H9 (cell line): ENCODE data around the gene CHADL. TPM values are rescaled to one million over a fixed set of nuclear protein-coding genes. Genes with fewer than 3 reads are reported as not detected.

Source experiments
- DNase-seq: peaks from one replicate; pipeline ENCODE4 v3.0.0-alpha.2; 2017
- H2AFZ ChIP-seq: one replicate; pipeline ENCODE4 v1.6.1; 2013; ENCODE audit warnings: mild to moderate bottlenecking, low read length, control low read depth, moderate library complexity
- H2AK5ac ChIP-seq: 2 replicates; pipeline ENCODE4 v1.6.1; 2013; ENCODE audit warnings: low read length, control low read depth, mixed read lengths; ENCODE audit not compliant: insufficient read length
- H2BK120ac ChIP-seq: one replicate; pipeline ENCODE4 v1.6.1; 2013; ENCODE audit warnings: low read depth, mild to moderate bottlenecking, low read length, control low read depth, inconsistent platforms; ENCODE audit not compliant: poor library complexity, severe bottlenecking
- H2BK12ac ChIP-seq: 2 replicates; pipeline ENCODE4 v1.6.1; 2013; ENCODE audit warnings: low read length, control low read depth, mixed read lengths, low read depth; ENCODE audit not compliant: insufficient read length
- H2BK15ac ChIP-seq: 2 replicates; pipeline ENCODE4 v1.6.1; 2013; ENCODE audit warnings: low read depth, low read length, control low read depth
- H2BK20ac ChIP-seq: one replicate; pipeline ENCODE4 v1.6.1; 2013; ENCODE audit warnings: low read depth, mild to moderate bottlenecking, low read length, control low read depth, inconsistent platforms; ENCODE audit not compliant: poor library complexity, severe bottlenecking
- H2BK5ac ChIP-seq: 2 replicates; pipeline ENCODE4 v1.6.1; 2013; ENCODE audit warnings: low read length, control low read depth, mixed read lengths; ENCODE audit not compliant: insufficient read length
- H3K14ac ChIP-seq: 2 replicates; pipeline ENCODE4 v1.6.1; 2013; ENCODE audit warnings: low read length, control low read depth; ENCODE audit not compliant: insufficient read depth
- H3K18ac ChIP-seq: 2 replicates; pipeline ENCODE4 v1.6.1; 2013; ENCODE audit warnings: low read depth, mild to moderate bottlenecking, mixed read lengths, low read length, control low read depth; ENCODE audit not compliant: insufficient read length
- H3K23ac ChIP-seq: 2 replicates; pipeline ENCODE4 v1.6.1; 2013; ENCODE audit warnings: low read length, control low read depth, mixed read lengths, low read depth; ENCODE audit not compliant: insufficient read length
- H3K23me2 ChIP-seq: 2 replicates; pipeline ENCODE4 v1.6.1; 2013; ENCODE audit warnings: low read depth, mild to moderate bottlenecking, mixed read lengths, low read length, control low read depth; ENCODE audit not compliant: insufficient read length, poor library complexity, severe bottlenecking
- H3K27ac ChIP-seq: 2 replicates; pipeline ENCODE4 v1.5.1; 2013; ENCODE audit warnings: low read length, control low read depth, mixed read lengths, low read depth; ENCODE audit not compliant: insufficient read length
- H3K27me3 ChIP-seq: 2 replicates; pipeline ENCODE4 v1.6.1; 2013; ENCODE audit warnings: low read length, control low read depth, inconsistent platforms; ENCODE audit not compliant: insufficient read depth
- H3K4ac ChIP-seq: 2 replicates; pipeline ENCODE4 v1.6.1; 2013; ENCODE audit warnings: low read depth, mild to moderate bottlenecking, control low read depth, inconsistent platforms, low read length, moderate library complexity
- H3K4me1 ChIP-seq: 2 replicates; pipeline ENCODE4 v1.6.1; 2013; ENCODE audit warnings: low read length, control low read depth, inconsistent platforms; ENCODE audit not compliant: insufficient read depth
- H3K4me2 ChIP-seq: 2 replicates; pipeline ENCODE4 v1.6.1; 2013; ENCODE audit warnings: low read length, control low read depth, mixed read lengths; ENCODE audit not compliant: insufficient read length, insufficient read depth
- H3K56ac ChIP-seq: 2 replicates; pipeline ENCODE4 v1.6.1; 2013; ENCODE audit warnings: low read depth, mild to moderate bottlenecking, mixed read lengths, low read length, control low read depth; ENCODE audit not compliant: insufficient read length
- H3K79me1 ChIP-seq: 2 replicates; pipeline ENCODE4 v1.6.1; 2013; ENCODE audit warnings: low read depth, mild to moderate bottlenecking, moderate library complexity, low read length, control low read depth, inconsistent platforms; ENCODE audit not compliant: insufficient read depth, poor library complexity, severe bottlenecking
- H3K79me2 ChIP-seq: 2 replicates; pipeline ENCODE4 v1.6.1; 2013; ENCODE audit warnings: low read length, control low read depth, inconsistent platforms; ENCODE audit not compliant: insufficient read depth
- H3K9ac ChIP-seq: 2 replicates; pipeline ENCODE4 v1.6.1; 2013; ENCODE audit warnings: low read length, control low read depth, mixed read lengths; ENCODE audit not compliant: insufficient read length; ENCODE audit errors: extremely low read depth
- H3K9me3 ChIP-seq: one replicate; pipeline ENCODE4 v1.6.1; 2013; ENCODE audit warnings: low read depth, low read length, inconsistent platforms; ENCODE audit not compliant: control insufficient read depth
- H3T11ph ChIP-seq: one replicate; pipeline ENCODE4 v1.6.1; 2013; ENCODE audit warnings: mild to moderate bottlenecking, low read length, control low read depth, inconsistent platforms
- H4K20me1 ChIP-seq: one replicate; pipeline ENCODE4 v1.6.1; 2013; ENCODE audit not compliant: control insufficient read depth, insufficient read length, insufficient read depth
- H4K5ac ChIP-seq: 2 replicates; pipeline ENCODE4 v1.6.1; 2013; ENCODE audit warnings: low read depth, mild to moderate bottlenecking, mixed read lengths, low read length, control low read depth; ENCODE audit not compliant: insufficient read length
- H4K8ac ChIP-seq: replicated peaks from 2 replicates; pipeline ENCODE4 v1.6.1; 2013; ENCODE audit warnings: low read length, control low read depth, mixed read lengths, low read depth; ENCODE audit not compliant: insufficient read length
- H4K91ac ChIP-seq: 2 replicates; pipeline ENCODE4 v1.6.1; 2013; ENCODE audit warnings: low read depth, mild to moderate bottlenecking, moderate library complexity, mixed read lengths, low read length, control low read depth; ENCODE audit not compliant: insufficient read length
- H3K27ac Mint-ChIP-seq, 3 experiments: 2 replicates in 2 of 3; 3 replicates in 1 of 3; pipeline ENCODE4 v1.8.0; 2020 to 2021; ENCODE audit warnings: mixed read lengths in 3 of 3, mild to moderate bottlenecking in 1 of 3, moderate library complexity in 1 of 3
- H3K27me3 Mint-ChIP-seq: 2 replicates; pipeline ENCODE4 v1.8.0; 2021; ENCODE audit warnings: low read depth, mild to moderate bottlenecking, moderate library complexity, mixed read lengths
- H3K36me3 Mint-ChIP-seq, 3 experiments: 2 replicates in 2 of 3; 3 replicates in 1 of 3; pipeline ENCODE4 v1.8.0; 2020 to 2021; ENCODE audit warnings: low read depth in 3 of 3, mixed read lengths in 3 of 3; ENCODE audit not compliant: insufficient read depth in 1 of 3
- H3K4me1 Mint-ChIP-seq, 2 experiments: 2 replicates each; pipeline ENCODE4 v1.8.0; 2020; ENCODE audit warnings: mixed read lengths in 2 of 2
- H3K4me3 Mint-ChIP-seq, 2 experiments: 2 replicates in 1 of 2; 3 replicates in 1 of 2; pipeline ENCODE4 v1.8.0; 2020 to 2021; ENCODE audit warnings: mild to moderate bottlenecking in 2 of 2, mixed read lengths in 2 of 2, moderate library complexity in 1 of 2
- H3K9me3 Mint-ChIP-seq, 2 experiments: 2 replicates in 1 of 2; 3 replicates in 1 of 2; pipeline ENCODE4 v1.8.0; 2020; ENCODE audit warnings: mild to moderate bottlenecking in 2 of 2, mixed read lengths in 2 of 2, moderate library complexity in 1 of 2
- WGBS: extraction: QIAGEN DNeasy Blood & Tissue Kit; methylation state at CpG from one replicate; pipeline ENCODE4 v1.1.7; 2013; ENCODE audit warnings: missing lambda C conversion rate, low lambda C conversion rate, mixed read lengths; ENCODE audit not compliant: insufficient read length; ENCODE audit errors: extremely low coverage; 5-methylcytosine and 5-hydroxymethylcytosine counted together
- total RNA-seq: library from RNA; stranded (reverse); gene quantifications from 2 replicates; pipeline ENCODE4 v1.2.1, GENCODE V29; 2021
- TF ChIP-seq, protein P1 (sequence below): fragments of 200-600 bp; sonication (generic); conservative IDR thresholded peaks from 3 replicates; pipeline ENCODE4 v1.8.0; 2021; ENCODE audit warnings: antibody characterized with exemption, mild to moderate bottlenecking

Gene CHADL
- total RNA-seq, 1 experiment from 2014 or later = 1.6 TPM

DNA sequence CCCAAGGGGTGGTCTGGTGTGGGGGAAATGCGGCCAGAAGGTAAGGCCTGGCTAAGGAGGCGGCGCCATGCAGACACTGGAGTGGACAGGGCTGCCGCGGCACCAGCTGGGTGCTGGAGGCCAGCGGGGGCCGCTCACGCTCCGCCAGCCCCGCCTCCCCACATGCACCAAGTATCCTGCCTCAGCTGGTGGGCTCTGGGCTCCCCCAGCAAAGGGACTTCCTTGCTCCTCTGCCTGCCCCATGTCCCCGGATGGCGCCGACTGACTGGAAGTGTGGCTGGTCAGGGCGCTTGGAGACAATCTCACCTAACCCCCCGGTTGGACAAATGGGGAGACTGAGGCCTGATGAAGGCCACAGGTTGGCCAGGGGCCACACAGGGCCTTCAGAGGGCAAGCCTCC is 7.6 kb upstream of the CHADL start:
- WGBS = no CpG with 5 or more reads among the region's 15 CpGs
- Histone ChIP-seq H2BK5ac (no peak overlapping the region), H4K5ac (no peak overlapping the region), H3K79me2 (no peaks in the 10 kb centered on the region), H2AFZ (no peak overlapping the region), H2BK20ac (no peak overlapping the region), H3K27ac (no peak overlapping the region), H3K4me1 (no peaks in the 10 kb centered on the region), H3K9ac (no peak overlapping the region), H3K27me3 (no peaks in the 10 kb centered on the region), H3K79me1 (no peaks in the 10 kb centered on the region), H2AK5ac (no peak overlapping the region), H3K4ac (no peak overlapping the region), H3K18ac (no peak overlapping the region), H2BK12ac (no peak overlapping the region), H4K91ac (no peak overlapping the region), H3K14ac (no peak overlapping the region), H3K23ac (no peak overlapping the region), H4K8ac (no peak overlapping the region), H3K56ac (no peak overlapping the region), H3K23me2 (no peaks in the 10 kb centered on the region), H4K20me1 (no peaks in the 10 kb centered on the region), H3K4me2 (no peak overlapping the region), H3T11ph (no peak overlapping the region), H3K9me3 (no peaks in the 10 kb centered on the region), H2BK120ac (no peak overlapping the region), H2BK15ac (no peak overlapping the region)
- Mint-ChIP-seq H3K27me3 (no peaks in the 10 kb centered on the region), H3K27ac (no peak overlapping the region), H3K9me3 (no peaks in the 10 kb centered on the region), H3K4me1 (no peaks in the 10 kb centered on the region), H3K36me3 (peaks cover 26 to 74% (median 58%) of the 10 kb centered on the region in 3 experiments; a peak in 6 of 7 replicates), H3K4me3 (no peak overlapping the region)
- DNase-seq = no peak
- TF ChIP-seq, protein P1, sequence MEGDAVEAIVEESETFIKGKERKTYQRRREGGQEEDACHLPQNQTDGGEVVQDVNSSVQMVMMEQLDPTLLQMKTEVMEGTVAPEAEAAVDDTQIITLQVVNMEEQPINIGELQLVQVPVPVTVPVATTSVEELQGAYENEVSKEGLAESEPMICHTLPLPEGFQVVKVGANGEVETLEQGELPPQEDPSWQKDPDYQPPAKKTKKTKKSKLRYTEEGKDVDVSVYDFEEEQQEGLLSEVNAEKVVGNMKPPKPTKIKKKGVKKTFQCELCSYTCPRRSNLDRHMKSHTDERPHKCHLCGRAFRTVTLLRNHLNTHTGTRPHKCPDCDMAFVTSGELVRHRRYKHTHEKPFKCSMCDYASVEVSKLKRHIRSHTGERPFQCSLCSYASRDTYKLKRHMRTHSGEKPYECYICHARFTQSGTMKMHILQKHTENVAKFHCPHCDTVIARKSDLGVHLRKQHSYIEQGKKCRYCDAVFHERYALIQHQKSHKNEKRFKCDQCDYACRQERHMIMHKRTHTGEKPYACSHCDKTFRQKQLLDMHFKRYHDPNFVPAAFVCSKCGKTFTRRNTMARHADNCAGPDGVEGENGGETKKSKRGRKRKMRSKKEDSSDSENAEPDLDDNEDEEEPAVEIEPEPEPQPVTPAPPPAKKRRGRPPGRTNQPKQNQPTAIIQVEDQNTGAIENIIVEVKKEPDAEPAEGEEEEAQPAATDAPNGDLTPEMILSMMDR = no peak
